Skin of body (tissue), 2 donors: ENCODE measurements around the gene CTNND2. TPM values are rescaled to one million over a fixed set of nuclear protein-coding genes. Genes with fewer than 3 reads are reported as not detected.

ENCODE experiments used
- DNase-seq: peaks from one replicate; lab custom pipeline; 2025; lab: John Stamatoyannopoulos, UW
- total RNA-seq: library from RNA; depleted of rRNA; stranded (reverse); fragments of >200 nt; gene quantifications from one replicate; pipeline ENCODE4 v1.2.3, GENCODE V29; 2014

Gene CTNND2
- total RNA-seq, 1 donor from 2014 or later = 1.4 TPM

GRCh38 chr5:11177999-11178711 lies 726.1 kb downstream of the CTNND2 start:
- no peak for DNase-seq

GRCh38 chr5:11174591-11174990 lies 729.7 kb downstream of the CTNND2 start:
- no peak for DNase-seq

- DNase-seq = no peak
Observed at GRCh38 chr5:11172484-11172883, 731.8 kb downstream of the CTNND2 start.

DNA sequence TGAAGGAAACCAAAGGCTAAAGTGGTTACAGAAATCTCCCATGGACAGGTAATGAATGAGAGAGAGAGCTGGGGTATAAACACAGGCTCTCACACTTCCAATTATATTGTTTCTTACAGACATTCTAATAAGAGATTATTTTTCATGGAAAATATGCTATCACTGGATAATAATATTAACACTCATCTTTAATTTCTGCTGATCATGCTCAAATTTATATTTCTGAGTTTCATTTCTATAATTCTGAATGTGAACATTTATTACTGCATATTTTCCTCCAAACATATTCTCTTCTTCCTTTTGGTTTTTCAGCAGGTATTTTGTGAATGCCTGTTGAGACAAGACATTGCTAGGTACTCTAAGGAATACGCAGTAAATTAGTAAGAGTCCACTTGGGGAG lies 733.0 kb downstream of the CTNND2 start:
- DNase-seq = no peak

- DNase-seq = no peak
Observed at GRCh38 chr5:11166923-11167322, 737.3 kb downstream of the CTNND2 start.

- DNase-seq = no peak
Observed at GRCh38 chr5:11164531-11165294, 739.5 kb downstream of the CTNND2 start.

DNA sequence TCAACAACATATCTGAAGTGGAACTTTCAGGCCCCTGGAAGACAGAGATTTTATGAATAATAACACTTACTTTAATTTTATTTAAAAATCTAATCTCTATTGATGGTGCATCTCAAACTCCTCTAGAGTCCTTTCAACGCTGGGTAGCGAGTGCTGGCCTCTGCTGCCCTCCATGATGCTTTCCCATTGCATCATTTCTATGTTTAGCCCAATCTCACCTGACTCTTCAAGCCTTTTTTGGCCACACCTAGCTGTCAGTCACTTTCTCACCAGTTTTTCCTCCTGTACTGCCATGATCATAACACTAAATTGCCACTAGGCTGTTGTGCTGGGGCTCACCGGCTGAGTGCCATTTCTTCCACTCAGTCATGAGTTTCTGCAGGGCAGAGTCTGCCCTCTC lies 747.1 kb downstream of the CTNND2 start:
- DNase-seq = no peak

- DNase-seq = no peak
Observed at GRCh38 chr5:11153670-11154382, 750.4 kb downstream of the CTNND2 start.

DNA sequence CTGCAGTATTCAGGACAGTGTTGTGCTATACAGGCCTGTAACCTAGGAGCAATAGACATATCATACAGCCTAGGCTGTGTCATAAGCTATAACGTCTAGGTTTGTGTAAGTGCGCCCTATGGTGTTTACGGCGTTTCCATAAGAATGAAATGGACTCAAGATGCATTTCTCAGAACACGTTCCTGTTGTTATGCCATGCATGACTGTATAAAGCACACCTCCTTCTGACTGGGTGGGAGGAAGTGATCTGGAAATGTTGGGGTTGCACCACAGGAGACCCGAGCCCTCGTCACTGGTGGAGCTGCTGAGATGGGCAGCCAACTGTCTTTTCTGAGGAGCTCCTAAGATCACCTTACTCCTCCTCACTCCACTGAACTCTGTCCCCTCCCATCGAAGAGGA lies 751.9 kb downstream of the CTNND2 start:
- DNase-seq = no peak

DNA sequence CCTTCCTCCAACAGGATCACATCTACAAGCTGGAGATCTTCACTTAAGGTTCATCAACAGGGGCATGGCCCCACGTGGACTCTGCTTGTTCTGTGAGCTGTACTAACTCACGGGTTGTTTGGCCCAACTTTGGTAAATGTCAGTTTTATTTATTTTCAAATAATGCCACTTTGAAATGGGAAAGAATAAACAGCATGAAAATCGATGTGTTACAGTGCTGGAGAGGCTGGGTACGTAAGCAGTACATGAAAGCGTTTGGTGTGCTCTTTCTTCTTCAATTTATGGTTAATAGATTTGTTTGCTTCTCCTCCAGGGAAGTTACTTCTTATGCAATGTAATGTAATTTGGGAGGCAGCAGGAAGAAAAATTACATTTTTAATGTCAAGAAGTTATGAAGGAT lies 753.3 kb downstream of the CTNND2 start:
- no peak for DNase-seq

DNA sequence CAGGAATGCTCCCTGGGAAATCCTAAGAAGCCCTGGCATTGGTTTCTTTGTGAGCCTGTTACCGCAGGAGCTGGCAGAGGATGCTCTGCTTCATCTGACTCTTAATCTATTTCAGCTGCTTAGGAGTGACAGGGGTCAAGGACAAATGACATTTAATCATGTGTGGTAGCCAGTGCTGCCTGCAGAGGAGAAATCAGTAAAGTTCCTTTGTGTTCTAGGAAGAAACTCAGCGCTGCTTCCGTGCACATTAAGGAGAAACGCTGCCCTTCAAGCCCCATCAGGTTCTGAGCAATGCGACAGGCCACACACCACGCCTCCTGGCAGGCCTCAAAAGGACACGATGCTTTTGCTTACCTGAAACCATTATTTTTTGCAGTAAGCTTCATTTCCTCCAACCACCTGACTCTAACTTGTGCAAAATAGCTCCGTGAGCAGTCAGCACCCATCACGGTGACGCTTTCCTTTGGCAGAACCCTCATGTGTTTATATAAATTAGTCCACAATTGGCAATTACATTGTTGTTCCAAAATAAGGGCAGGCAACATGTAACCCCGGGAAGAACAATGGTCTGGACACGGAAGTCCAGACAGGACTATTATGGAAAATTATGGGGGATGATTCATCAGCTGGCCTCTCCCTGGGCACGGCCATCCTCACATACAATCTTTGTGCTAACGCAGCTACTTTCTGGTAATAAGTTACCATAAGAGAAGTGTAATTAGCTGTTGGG lies 755.3 kb downstream of the CTNND2 start:
- no peak for DNase-seq

DNA sequence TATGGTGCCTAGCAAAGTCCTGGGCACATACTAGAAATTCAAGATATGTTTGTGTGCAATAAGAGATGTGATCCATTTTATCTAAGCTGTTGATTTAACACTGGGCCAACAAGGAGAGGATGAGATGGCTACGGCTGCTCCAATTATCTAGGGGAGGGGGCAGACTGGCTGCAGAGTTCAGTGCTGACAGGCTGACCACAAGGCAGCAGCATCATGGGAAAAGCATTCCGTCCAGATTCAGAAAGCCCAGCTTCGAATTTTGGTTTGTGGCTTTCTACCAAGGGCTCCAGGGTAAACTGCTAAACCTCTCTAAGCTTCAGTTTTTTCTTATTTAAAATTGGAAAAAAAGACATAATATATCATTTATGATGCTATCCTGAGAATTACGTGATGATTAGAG lies 758.1 kb downstream of the CTNND2 start:
- no peak for DNase-seq

DNA sequence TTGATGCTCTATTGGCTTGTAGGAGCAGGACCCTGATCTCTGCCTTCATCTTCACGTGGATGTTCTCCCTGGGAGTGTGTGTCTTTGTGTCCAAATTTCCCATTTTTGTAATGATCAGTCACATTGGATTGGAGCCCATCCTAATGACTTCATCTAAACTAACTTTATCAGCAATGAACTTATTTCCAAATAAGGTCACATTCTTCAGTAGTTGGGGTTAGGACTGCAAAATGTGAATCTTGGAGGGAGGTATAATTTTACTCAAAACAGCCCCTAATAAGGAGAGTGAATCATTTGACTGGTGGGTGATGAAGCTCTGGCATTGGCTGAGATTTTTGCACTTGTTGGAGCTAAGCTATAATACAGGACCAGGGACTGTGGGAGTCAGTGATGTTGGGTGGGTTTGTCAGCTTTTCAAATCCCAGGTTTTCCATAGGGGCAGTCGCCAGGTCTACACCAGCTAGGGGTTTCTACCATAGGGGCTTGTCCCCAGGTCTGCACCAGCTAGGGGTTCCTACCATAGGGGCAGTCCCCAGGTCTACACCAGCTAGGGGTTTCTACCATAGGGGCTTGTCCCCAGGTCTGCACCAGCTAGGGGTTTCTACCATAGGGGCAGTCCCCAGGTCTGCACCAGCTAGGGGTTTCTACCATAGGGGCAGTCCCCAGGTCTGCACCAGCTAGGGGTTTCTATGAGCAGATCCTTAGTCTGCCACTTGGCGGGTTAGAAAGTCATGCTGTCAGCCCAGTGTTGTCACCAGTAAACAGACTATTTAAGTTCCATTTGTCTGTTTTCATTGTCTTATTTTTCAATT lies 760.6 kb downstream of the CTNND2 start:
- no peak for DNase-seq

DNA sequence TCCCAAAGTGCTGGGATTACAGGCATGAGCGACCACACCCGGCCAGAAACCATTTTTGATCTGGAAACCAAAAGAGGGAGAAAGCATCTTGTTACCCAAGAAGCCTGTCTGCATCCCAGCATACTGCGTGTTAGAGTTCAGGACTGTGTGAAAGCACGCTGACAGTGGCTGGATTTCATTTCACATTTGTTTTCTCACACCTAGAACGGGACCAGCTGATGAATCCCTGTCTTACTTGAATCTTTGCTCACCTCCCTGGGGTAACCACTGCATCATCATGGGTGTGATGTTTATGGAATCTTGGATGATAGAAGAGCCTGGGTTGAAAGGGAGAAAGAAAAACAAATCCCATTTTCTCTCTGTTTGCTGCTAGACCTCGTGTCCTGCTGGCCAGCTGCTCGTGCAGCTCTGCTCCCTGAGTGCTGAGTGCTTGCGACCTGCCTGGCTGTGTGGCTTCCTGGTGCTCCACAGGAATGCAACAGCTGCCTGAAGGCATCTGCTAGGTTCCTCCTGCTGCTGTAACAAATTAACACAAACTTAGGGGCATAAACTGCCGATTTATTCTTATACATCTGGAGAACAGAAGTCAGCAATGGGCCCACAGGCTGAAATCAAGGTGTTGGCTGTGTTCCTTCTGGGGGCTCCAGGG lies 764.9 kb downstream of the CTNND2 start:
- no peak for DNase-seq

DNA sequence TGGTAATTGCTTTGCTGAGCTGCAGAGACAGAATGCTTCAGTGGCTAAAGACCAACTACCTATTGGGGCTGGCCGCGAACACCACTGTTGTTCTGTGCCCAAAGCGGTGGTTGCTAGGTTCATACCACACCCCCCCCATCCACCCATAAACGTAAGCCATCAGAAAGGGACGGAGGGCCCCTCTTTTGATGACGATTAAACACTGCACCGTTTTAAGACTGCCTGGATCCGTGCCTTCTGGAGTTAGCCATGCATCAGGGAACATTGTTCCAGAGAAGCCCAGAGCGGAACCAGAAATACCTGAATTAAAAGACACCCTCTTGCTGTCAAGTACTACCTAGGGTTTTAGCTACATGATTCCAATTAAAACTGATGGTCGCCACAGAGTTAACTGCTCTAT lies 774.1 kb downstream of the CTNND2 start:
- no peak for DNase-seq

GRCh38 chr5:11128021-11128420 lies 776.2 kb downstream of the CTNND2 start:
- DNase-seq = no peak

DNA sequence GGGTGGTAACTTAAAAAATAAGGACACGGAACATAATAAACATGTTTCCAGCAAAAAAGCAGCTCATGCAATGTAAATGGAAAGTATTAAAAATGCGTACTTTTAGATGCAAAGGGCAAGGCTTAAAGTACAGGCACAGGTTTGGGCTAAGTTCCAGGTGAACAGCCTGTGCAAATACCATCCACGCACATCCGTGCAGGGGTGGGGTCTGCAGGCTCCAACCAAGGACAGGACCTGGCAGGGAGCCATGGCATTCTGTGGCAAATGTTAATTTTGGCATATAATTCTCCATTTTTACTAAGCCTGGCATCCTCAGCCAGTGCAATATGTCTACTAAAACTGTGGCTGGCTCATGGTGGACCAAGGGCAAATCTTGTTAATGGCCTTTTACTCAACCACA lies 777.4 kb downstream of the CTNND2 start:
- DNase-seq = no peak

GRCh38 chr5:11121885-11122284 lies 782.4 kb downstream of the CTNND2 start:
- no peak for DNase-seq

DNA sequence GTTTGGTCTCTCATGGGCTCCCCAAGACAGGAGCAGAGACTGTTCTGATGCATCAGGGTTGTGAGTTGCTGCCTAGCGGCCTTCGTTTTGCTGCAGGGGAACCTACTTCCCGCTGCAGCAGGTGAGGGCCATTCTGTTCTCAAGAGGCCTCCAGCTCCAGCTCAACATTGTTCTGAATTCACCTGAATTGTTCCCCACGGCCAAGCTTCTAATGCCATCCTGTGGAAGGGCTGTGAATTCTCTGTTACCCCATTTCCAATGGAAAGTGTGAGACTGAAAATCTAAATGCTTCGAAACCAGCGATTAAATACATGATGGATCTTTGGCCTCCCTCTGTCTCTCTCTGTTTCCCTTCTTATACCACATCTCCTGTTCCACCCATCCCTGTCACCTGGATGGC lies 794.1 kb downstream of the CTNND2 start:
- no peak for DNase-seq

- no peak for DNase-seq
Observed at GRCh38 chr5:11105696-11106095, 798.5 kb downstream of the CTNND2 start.
